Left ventricle myocardium inferior (tissue), 1 donor: ENCODE data around the gene CFAP69. TPM values are rescaled to one million over a fixed set of nuclear protein-coding genes. Genes with fewer than 3 reads are reported as not detected.

Experiments used
- DNase-seq: peaks from one replicate; pipeline ENCODE4 v3.0.0-alpha.2; 2020
- H3K27ac ChIP-seq: fragments of 200-600 bp; replicated peaks from 2 replicates; pipeline ENCODE4 v1.8.0; 2021
- H3K27me3 ChIP-seq: fragments of 200-600 bp; 2 replicates; pipeline ENCODE4 v1.8.0; 2021; ENCODE audit warnings: low read depth
- H3K36me3 ChIP-seq: fragments of 200-600 bp; 2 replicates; pipeline ENCODE4 v1.8.0; 2021
- H3K4me1 ChIP-seq: fragments of 200-600 bp; 2 replicates; pipeline ENCODE4 v1.8.0; 2021
- H3K4me3 ChIP-seq: fragments of 200-600 bp; 2 replicates; pipeline ENCODE4 v1.8.0; 2021; ENCODE audit warnings: mild to moderate bottlenecking, moderate library complexity
- H3K9me3 ChIP-seq: fragments of 200-600 bp; replicated peaks from 2 replicates; pipeline ENCODE4 v1.8.0; 2021
- CTCF ChIP-seq: fragments of 200-600 bp; IDR thresholded peaks from 2 replicates; pipeline ENCODE4 v1.8.0; 2021; ENCODE audit warnings: antibody characterized with exemption, mild to moderate bottlenecking, borderline replicate concordance
- intact Hi-C: fragments of 100-400 bp; cut with micrococcal nuclease; formaldehyde crosslinking; loops from one replicate; pipeline ENCODE4 v1.11.0; 2022
- total RNA-seq: library from RNA; stranded (reverse); fragmentation: NEBNext Ultra II Directional; extraction: Animal tissue kit (Norgen Biotek cat#: 25700); gene quantifications from one replicate; pipeline ENCODE4 v1.2.1, GENCODE V29; 2021
- donor health status: DM: no; HTN: yes; CAD: no; lungs with severe emphysema.

The CFAP69 gene
- total RNA-seq, 1 donor from 2014 or later: 3.8 TPM

GRCh38 chr7:90232430-90232829 is 12.5 kb upstream of the CFAP69 start:
- Histone ChIP-seq H3K27ac (no peak overlapping the region), H3K4me1 (no peaks in the 10 kb centered on the region), H3K27me3 (no peaks in the 10 kb centered on the region), H3K36me3 (no peaks in the 10 kb centered on the region), H3K9me3 (no peaks in the 10 kb centered on the region), H3K4me3 (no peak overlapping the region)
- no peak for DNase-seq
- no peak for TF ChIP-seq CTCF
- intact Hi-C loops: no loop called here

DNA sequence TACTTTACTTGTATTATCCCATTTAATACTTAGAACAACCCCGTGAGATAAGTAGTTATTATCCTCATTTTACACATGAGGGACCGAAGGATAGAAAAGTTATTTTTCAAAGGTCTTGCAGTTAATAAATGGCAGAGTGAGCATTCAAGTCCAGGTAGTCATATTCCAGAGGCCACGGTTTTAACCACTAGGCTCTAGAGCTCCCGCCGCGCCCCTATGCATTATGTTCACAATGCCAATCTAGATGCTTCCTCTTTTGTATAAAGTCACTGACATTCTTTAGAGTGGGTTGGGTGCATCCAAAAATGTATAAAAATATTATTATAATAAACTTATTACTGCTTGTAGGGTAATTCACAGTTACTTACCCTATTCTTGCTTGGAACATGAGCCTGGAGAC is 11.4 kb upstream of the CFAP69 start:
- no peaks in the 10 kb centered on the region for H3K36me3 ChIP-seq
- DNase-seq: no peak
- no peak overlapping the region for H3K27ac ChIP-seq
- no peak for TF ChIP-seq CTCF
- intact Hi-C loops: no loop called here
- H3K4me1 ChIP-seq: no peaks in the 10 kb centered on the region
- no peaks in the 10 kb centered on the region for H3K27me3 ChIP-seq
- H3K9me3 ChIP-seq: no peaks in the 10 kb centered on the region
- no peak overlapping the region for H3K4me3 ChIP-seq

GRCh38 chr7:90236721-90237289 is 8.2 kb upstream of the CFAP69 start:
- no peaks in the 10 kb centered on the region for H3K4me1 ChIP-seq
- H3K27ac ChIP-seq: no peak overlapping the region
- no peak for DNase-seq
- no peak overlapping the region for H3K4me3 ChIP-seq
- no peaks in the 10 kb centered on the region for H3K36me3 ChIP-seq
- TF ChIP-seq CTCF: no peak
- intact Hi-C loops: no loop called here
- H3K9me3 ChIP-seq: no peaks in the 10 kb centered on the region
- H3K27me3 ChIP-seq: no peaks in the 10 kb centered on the region

GRCh38 chr7:90238022-90238421 is 7.0 kb upstream of the CFAP69 start:
- DNase-seq: no peak
- intact Hi-C loops: no loop called here
- H3K36me3 ChIP-seq: no peaks in the 10 kb centered on the region
- H3K27ac ChIP-seq: no peak overlapping the region
- no peak for TF ChIP-seq CTCF
- no peak overlapping the region for H3K4me3 ChIP-seq
- H3K9me3 ChIP-seq: no peaks in the 10 kb centered on the region
- no peaks in the 10 kb centered on the region for H3K4me1 ChIP-seq
- H3K27me3 ChIP-seq: no peaks in the 10 kb centered on the region

DNA sequence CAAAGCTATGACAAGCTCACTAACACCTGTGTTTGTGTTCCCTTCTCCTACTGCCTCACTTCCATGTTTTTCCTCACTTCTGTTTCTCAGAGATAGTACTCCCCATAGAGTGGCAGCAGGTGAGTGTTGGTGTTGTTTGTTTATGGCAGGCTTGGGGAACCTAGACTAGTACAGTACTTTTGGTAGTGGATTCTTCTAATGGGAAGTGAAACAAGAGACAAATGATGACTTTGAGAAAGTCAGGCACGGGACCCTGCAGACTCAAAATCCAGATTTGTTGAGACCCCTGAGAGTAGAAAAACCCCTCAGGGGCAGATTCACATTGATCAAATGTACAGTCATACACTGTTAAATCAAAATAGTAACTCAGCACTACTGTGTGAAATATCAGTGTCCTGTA is 6.4 kb upstream of the CFAP69 start:
- no peak for TF ChIP-seq CTCF
- no peak for DNase-seq

More for the DNA sequence above, 6.4 kb upstream of the CFAP69 start:
- Histone ChIP-seq H3K9me3 (no peaks in the 10 kb centered on the region), H3K27me3 (no peaks in the 10 kb centered on the region), H3K4me3 (no peak overlapping the region), H3K36me3 (no peaks in the 10 kb centered on the region), H3K27ac (no peak overlapping the region), H3K4me1 (no peaks in the 10 kb centered on the region)
- intact Hi-C loops: no loop called here
